Measurements from ENCODE around the gene TCAIM. TPM values are rescaled to one million over a fixed set of nuclear protein-coding genes. Genes with fewer than 3 reads are reported as not detected.

Gene TCAIM
- total RNA-seq, 2 donors from 2014 or later = 16.9 to 18.8 TPM

GRCh38 chr3:44454258-44454657, 115.7 kb downstream of the TCAIM start:
- no peak for DNase-seq (ENCODE audit: low spot score)
- H3K36me3 Mint-ChIP-seq = peaks cover 28% of the 10 kb centered on the region
- no peak for ATAC-seq
- H3K27ac Mint-ChIP-seq = no peak overlapping the region
- H3K4me3 Mint-ChIP-seq = no peak overlapping the region
- H3K27me3 Mint-ChIP-seq = no peaks in the 10 kb centered on the region
- no peaks in the 10 kb centered on the region for H3K9me3 Mint-ChIP-seq
- peaks cover 0 to 7% of the 10 kb centered on the region in 2 donors for H3K4me1 Mint-ChIP-seq (ENCODE audit: low read depth in 2 of 2)

GRCh38 chr3:44455318-44455717, 116.8 kb downstream of the TCAIM start:
- DNase-seq (ENCODE audit: low spot score) = no peak
- no peak overlapping the region for H3K4me3 Mint-ChIP-seq

More at GRCh38 chr3:44455318-44455717, 116.8 kb downstream of the TCAIM start:
- Mint-ChIP-seq H3K27me3 (no peaks in the 10 kb centered on the region), H3K9me3 (no peaks in the 10 kb centered on the region), H3K36me3 (peaks cover 32% of the 10 kb centered on the region), H3K27ac (no peak overlapping the region), H3K4me1 (ENCODE audit: low read depth in 2 of 2) (peaks cover 0 to 14% of the 10 kb centered on the region in 2 donors)
- no peak for ATAC-seq

Other genes with a start within 250 kb of the TCAIM start
- not detected for gene TOPAZ1, start 96.9 kb upstream of the TCAIM start, total RNA-seq
- 10 to 100 TPM; 25.2 to 33.3 TPM for gene ZNF445, start 138.9 kb downstream of the TCAIM start, total RNA-seq
- gene ZKSCAN7, start 216.4 kb downstream of the TCAIM start, total RNA-seq = 1 to 10 TPM; 1.9 to 4.9 TPM
- gene ZNF660, start 246.2 kb downstream of the TCAIM start, total RNA-seq = 1 to 10 TPM; 2.5 to 5.9 TPM